Trophoblast cell (in vitro differentiated cells and primary cell): ENCODE results near the gene PRKCB.

ENCODE experiments used
- DNase-seq, 2 donors: peaks; one replicate each; pipeline ENCODE4 v3.0.0-alpha.2; 2016
- H2AFZ ChIP-seq: 2 replicates; pipeline ENCODE4 v1.6.1; 2013; ENCODE audit warnings: low read length, moderate library complexity, mild to moderate bottlenecking; ENCODE audit not compliant: insufficient read depth, poor library complexity
- H2AK5ac ChIP-seq: 2 replicates; pipeline ENCODE4 v1.6.1; 2013; ENCODE audit warnings: mild to moderate bottlenecking, low read length
- H2BK120ac ChIP-seq: 2 replicates; pipeline ENCODE4 v1.6.1; 2013; ENCODE audit warnings: low read length, mild to moderate bottlenecking, moderate library complexity; ENCODE audit not compliant: insufficient read depth, poor library complexity
- H2BK12ac ChIP-seq: 2 replicates; pipeline ENCODE4 v1.6.1; 2013; ENCODE audit warnings: mild to moderate bottlenecking, low read length, moderate library complexity
- H2BK5ac ChIP-seq: 2 replicates; pipeline ENCODE4 v1.6.1; 2013; ENCODE audit warnings: low read length, low read depth, moderate library complexity, mild to moderate bottlenecking; ENCODE audit not compliant: poor library complexity
- H3K14ac ChIP-seq: 2 replicates; pipeline ENCODE4 v1.6.1; 2013; ENCODE audit warnings: mild to moderate bottlenecking, low read length
- H3K18ac ChIP-seq: 2 replicates; pipeline ENCODE4 v1.6.1; 2013; ENCODE audit warnings: mild to moderate bottlenecking, low read length
- H3K23ac ChIP-seq: 2 replicates; pipeline ENCODE4 v1.6.1; 2013; ENCODE audit warnings: low read length
- H3K27ac ChIP-seq: 2 replicates; pipeline ENCODE4 v1.5.1; 2013; ENCODE audit warnings: low read depth, mild to moderate bottlenecking, inconsistent platforms, low read length, moderate library complexity
- H3K27me3 ChIP-seq: 2 replicates; pipeline ENCODE4 v1.6.1; 2013; ENCODE audit warnings: inconsistent platforms, mild to moderate bottlenecking, low read length, moderate library complexity; ENCODE audit not compliant: insufficient read depth
- H3K36me3 ChIP-seq, 2 experiments: 1 replicate in 1 of 2; 2 replicates in 1 of 2; pipeline ENCODE4 v1.6.1; 2013; ENCODE audit warnings: low read length in 2 of 2, mild to moderate bottlenecking in 2 of 2, moderate library complexity in 1 of 2; ENCODE audit not compliant: insufficient read depth in 2 of 2, control insufficient read depth in 1 of 2
- H3K4ac ChIP-seq: 2 replicates; pipeline ENCODE4 v1.6.1; 2013; ENCODE audit warnings: low read depth, mild to moderate bottlenecking, low read length, moderate library complexity
- H3K4me1 ChIP-seq, 2 experiments: 1 replicate in 1 of 2; 2 replicates in 1 of 2; pipeline ENCODE4 v1.6.1; 2013; ENCODE audit warnings: low read length in 2 of 2, mild to moderate bottlenecking in 2 of 2, moderate library complexity in 1 of 2; ENCODE audit not compliant: insufficient read depth in 2 of 2, control insufficient read depth in 1 of 2
- H3K4me2 ChIP-seq: 2 replicates; pipeline ENCODE4 v1.6.1; 2013; ENCODE audit warnings: inconsistent platforms, mild to moderate bottlenecking, low read length, moderate library complexity
- H3K4me3 ChIP-seq: 2 replicates; pipeline ENCODE4 v1.5.1; 2013; ENCODE audit warnings: mild to moderate bottlenecking, low read depth, low read length, inconsistent platforms
- H3K79me1 ChIP-seq: one replicate; pipeline ENCODE4 v1.6.1; 2013; ENCODE audit warnings: low read length
- H3K79me2 ChIP-seq: 2 replicates; pipeline ENCODE4 v1.6.1; 2013; ENCODE audit warnings: low read length, mild to moderate bottlenecking; ENCODE audit not compliant: control insufficient read depth, insufficient read depth, poor library complexity
- H3K9ac ChIP-seq: 2 replicates; pipeline ENCODE4 v1.6.1; 2013; ENCODE audit warnings: mild to moderate bottlenecking, low read length
- H3K9me3 ChIP-seq: 2 replicates; pipeline ENCODE4 v1.6.1; 2013; ENCODE audit warnings: low read depth, mild to moderate bottlenecking, control low read depth, inconsistent platforms, low read length; ENCODE audit not compliant: insufficient read depth
- H4K12ac ChIP-seq: 2 replicates; pipeline ENCODE4 v1.6.1; 2013; ENCODE audit warnings: low read depth, mild to moderate bottlenecking, low read length, moderate library complexity
- H4K8ac ChIP-seq: 2 replicates; pipeline ENCODE4 v1.6.1; 2013; ENCODE audit warnings: low read depth, mild to moderate bottlenecking, low read length, moderate library complexity
- H4K91ac ChIP-seq: one replicate; pipeline ENCODE4 v1.6.1; 2013; ENCODE audit warnings: low read depth, mild to moderate bottlenecking, low read length, moderate library complexity
- WGBS: extraction: QIAGEN DNeasy Blood & Tissue Kit; methylation state at CpG from one replicate; pipeline ENCODE4 v1.1.7; 2013; ENCODE audit warnings: missing lambda C conversion rate; ENCODE audit not compliant: insufficient read length, insufficient coverage; ENCODE audit errors: extremely low coverage; 5-methylcytosine and 5-hydroxymethylcytosine counted together

The PRKCB gene

DNA sequence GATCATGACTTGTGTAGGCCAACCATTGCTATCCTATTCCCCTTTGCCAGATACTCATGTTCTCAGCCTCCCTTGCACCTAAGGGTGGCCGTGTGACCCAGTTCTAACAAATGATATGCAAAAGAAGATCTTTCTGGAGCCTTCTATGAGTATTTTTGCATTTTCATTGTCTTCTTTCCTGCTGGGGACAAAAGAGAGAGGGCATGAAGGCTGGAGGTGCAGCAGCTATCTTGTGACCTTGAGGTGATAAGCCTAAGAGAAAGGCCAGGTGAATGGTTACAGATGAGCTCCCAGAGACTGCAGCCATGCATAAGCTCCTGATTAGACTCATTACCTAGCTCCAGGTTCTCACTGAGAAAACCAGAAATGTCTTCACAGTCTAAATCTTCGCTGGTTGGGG lies 38.8 kb upstream of the PRKCB start:
- no CpG with 5 or more reads among the region's 2 CpGs for WGBS
- H4K12ac ChIP-seq, result no peak overlapping the region
- H3K4me1 ChIP-seq, result no peaks in the 10 kb centered on the region
- H3K9ac ChIP-seq, result peak overlapping the region; percentile 54
- no peak overlapping the region for H2AK5ac ChIP-seq
- no peak overlapping the region for H3K4me2 ChIP-seq
- H2BK5ac ChIP-seq, result no peak overlapping the region
- no peak overlapping the region for H3K18ac ChIP-seq
- no peaks in the 10 kb centered on the region for H3K9me3 ChIP-seq
- H4K8ac ChIP-seq, result no peak overlapping the region
- H3K23ac ChIP-seq, result no peak overlapping the region
- H3K14ac ChIP-seq, result no peak overlapping the region
- no peak overlapping the region for H4K91ac ChIP-seq
- no peaks in the 10 kb centered on the region for H3K79me1 ChIP-seq
- H3K4me3 ChIP-seq, result no peak overlapping the region
- DNase-seq, result no peak
- no peak overlapping the region for H2BK12ac ChIP-seq
- no peak overlapping the region for H2BK120ac ChIP-seq
- no peaks in the 10 kb centered on the region for H3K27me3 ChIP-seq
- H3K27ac ChIP-seq, result no peak overlapping the region
- H2AFZ ChIP-seq, result no peak overlapping the region
- H3K79me2 ChIP-seq, result no peaks in the 10 kb centered on the region
- no peak overlapping the region for H3K4ac ChIP-seq
- no peaks in the 10 kb centered on the region for H3K36me3 ChIP-seq

GRCh38 chr16:23801378-23801777 lies 34.4 kb upstream of the PRKCB start:
- Histone ChIP-seq H3K18ac (no peak overlapping the region), H3K27ac (no peak overlapping the region), H2AK5ac (no peak overlapping the region), H2AFZ (no peak overlapping the region), H3K79me1 (no peaks in the 10 kb centered on the region), H3K79me2 (no peaks in the 10 kb centered on the region), H3K23ac (no peak overlapping the region), H3K36me3 (no peaks in the 10 kb centered on the region), H4K12ac (no peak overlapping the region), H2BK120ac (no peak overlapping the region), H3K9ac (no peak overlapping the region), H3K4me1 (no peaks in the 10 kb centered on the region), H3K14ac (no peak overlapping the region), H2BK5ac (no peak overlapping the region), H4K91ac (no peak overlapping the region), H3K4me2 (no peak overlapping the region), H2BK12ac (no peak overlapping the region), H3K4me3 (no peak overlapping the region), H3K4ac (no peak overlapping the region), H4K8ac (no peak overlapping the region), H3K27me3 (no peaks in the 10 kb centered on the region), H3K9me3 (no peaks in the 10 kb centered on the region)
- WGBS, result no CpG with 5 or more reads among the region's 5 CpGs
- DNase-seq, result peak; percentile 40 to 83

GRCh38 chr16:23802776-23803175 lies 33.0 kb upstream of the PRKCB start:
- DNase-seq, result no peak
- no peak overlapping the region for H2AK5ac ChIP-seq
- no CpG with 5 or more reads among the region's 2 CpGs for WGBS
- no peaks in the 10 kb centered on the region for H3K79me2 ChIP-seq
- no peak overlapping the region for H3K4me3 ChIP-seq
- H3K14ac ChIP-seq, result no peak overlapping the region
- H2BK12ac ChIP-seq, result no peak overlapping the region
- H3K36me3 ChIP-seq, result no peaks in the 10 kb centered on the region
- no peaks in the 10 kb centered on the region for H3K27me3 ChIP-seq
- H4K12ac ChIP-seq, result no peak overlapping the region
- no peak overlapping the region for H3K4me2 ChIP-seq
- no peak overlapping the region for H3K23ac ChIP-seq
- H3K4ac ChIP-seq, result no peak overlapping the region
- H4K91ac ChIP-seq, result no peak overlapping the region
- H3K27ac ChIP-seq, result no peak overlapping the region
- H3K79me1 ChIP-seq, result no peaks in the 10 kb centered on the region
- H4K8ac ChIP-seq, result no peak overlapping the region
- no peak overlapping the region for H3K18ac ChIP-seq
- H3K9me3 ChIP-seq, result no peaks in the 10 kb centered on the region
- no peak overlapping the region for H2BK120ac ChIP-seq
- no peak overlapping the region for H2AFZ ChIP-seq
- no peaks in the 10 kb centered on the region for H3K4me1 ChIP-seq
- no peak overlapping the region for H3K9ac ChIP-seq
- no peak overlapping the region for H2BK5ac ChIP-seq

DNA sequence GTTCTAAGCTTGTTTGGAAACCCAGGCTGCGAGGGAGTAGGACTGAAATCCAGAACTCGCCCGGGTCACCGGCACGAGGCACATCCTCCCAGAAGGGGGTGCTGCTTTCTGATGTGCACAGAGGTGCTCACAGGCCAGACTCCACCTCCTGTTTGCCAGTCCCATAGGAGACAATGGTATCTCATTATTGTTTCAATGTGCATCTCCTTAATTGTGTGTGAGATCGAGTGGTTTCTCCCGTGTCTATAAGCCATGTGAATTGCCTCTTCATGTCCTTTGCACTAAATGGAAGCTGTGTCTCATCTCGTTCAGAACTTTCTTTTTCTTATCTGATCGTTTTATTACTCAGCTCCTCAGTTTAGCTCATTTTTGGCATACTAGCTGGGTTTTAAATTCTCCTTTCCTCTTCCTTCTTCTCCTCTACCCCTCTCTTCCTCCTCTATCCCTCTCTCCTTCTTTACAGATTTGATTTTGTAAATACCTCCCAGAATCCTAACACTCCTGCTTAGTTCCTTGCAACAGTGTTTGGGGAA lies 32.1 kb upstream of the PRKCB start:
- H4K12ac ChIP-seq, result no peak overlapping the region
- H3K4me3 ChIP-seq, result no peak overlapping the region
- no peak overlapping the region for H2BK120ac ChIP-seq
- H3K18ac ChIP-seq, result no peak overlapping the region
- H3K79me1 ChIP-seq, result no peaks in the 10 kb centered on the region
- no peak overlapping the region for H3K4me2 ChIP-seq
- no peaks in the 10 kb centered on the region for H3K4me1 ChIP-seq
- H3K9me3 ChIP-seq, result no peaks in the 10 kb centered on the region
- no peaks in the 10 kb centered on the region for H3K36me3 ChIP-seq
- no CpG with 5 or more reads among the region's 9 CpGs for WGBS
- no peak overlapping the region for H3K23ac ChIP-seq
- H3K27ac ChIP-seq, result no peak overlapping the region
- no peaks in the 10 kb centered on the region for H3K27me3 ChIP-seq
- H2BK12ac ChIP-seq, result no peak overlapping the region
- no peak overlapping the region for H2BK5ac ChIP-seq
- no peak overlapping the region for H3K9ac ChIP-seq
- no peak overlapping the region for H3K4ac ChIP-seq
- DNase-seq, result peak; percentile 37 to 43
- no peak overlapping the region for H4K8ac ChIP-seq
- H3K14ac ChIP-seq, result no peak overlapping the region
- no peak overlapping the region for H4K91ac ChIP-seq
- no peak overlapping the region for H2AFZ ChIP-seq
- no peaks in the 10 kb centered on the region for H3K79me2 ChIP-seq
- no peak overlapping the region for H2AK5ac ChIP-seq
